ENCODE data around the gene CIDEB. TPM values are rescaled to one million over a fixed set of nuclear protein-coding genes. Genes with fewer than 3 reads are reported as not detected.
A peak's percentile ranks its signal among the peaks of the same experiment; 100 is the strongest.

Gene CIDEB
- total and polyA plus RNA-seq, 9 of the 15 experiments (the other 6 are each of a cell fraction or from before 2014, with no cell fraction given): 0.03 to 0.35 (median 0.09) TPM; not detected in 3

DNA sequence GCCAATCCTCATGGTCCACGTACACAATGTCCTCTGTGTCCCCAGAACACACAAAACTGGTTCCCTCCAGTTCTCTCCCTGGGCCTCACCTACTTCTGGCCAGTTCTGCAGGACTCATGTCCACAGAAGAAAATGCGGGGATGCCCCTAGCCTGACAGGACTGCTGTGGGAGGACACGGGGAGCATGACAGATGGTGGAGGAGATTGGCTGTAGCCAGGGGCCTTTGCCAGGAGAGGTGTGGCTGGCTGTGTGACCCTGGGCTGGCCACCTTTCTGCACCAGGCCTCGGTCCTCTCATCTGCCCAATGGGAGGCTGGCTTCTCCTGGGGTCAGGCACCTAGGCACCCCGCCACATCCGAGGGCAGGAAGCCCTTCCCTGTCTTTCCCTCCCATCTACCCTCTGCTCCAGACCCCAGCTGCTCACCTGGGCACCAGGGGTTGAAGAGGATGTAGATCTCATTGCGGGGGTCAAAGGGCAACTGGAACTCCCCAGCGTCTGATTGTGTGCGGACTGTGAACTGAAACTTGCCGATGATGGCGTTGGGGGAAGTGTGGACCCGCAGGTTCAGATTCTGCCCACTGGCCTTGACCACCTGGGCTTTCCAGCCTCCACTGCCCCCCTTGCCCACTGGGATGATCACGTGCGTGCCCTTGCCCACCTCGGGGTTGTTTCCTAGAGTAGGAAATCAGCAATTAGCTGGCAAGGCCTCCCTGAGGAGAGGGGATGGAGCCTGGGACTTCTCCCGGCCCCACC lies 47.6 kb downstream of the CIDEB start:
- Histone ChIP-seq H3K4me3 (no peak overlapping the region), H3K9ac (ENCODE audit: insufficient read depth in 1 of 2, low read depth in 2 of 2, low read length in 2 of 2) (peak overlapping the region in 1 of 2 experiments; percentile 64; a peak in 2 of 4 replicates), H3K27me3 (ENCODE audit: control insufficient read depth in 2 of 2, insufficient read depth in 2 of 2, low read length in 2 of 2) (no peaks in the 10 kb centered on the region), H3K36me3 (ENCODE audit: control insufficient read depth, insufficient read depth, low read length) (no peaks in the 10 kb centered on the region; the same call in 2 of the 3 replicates), H3K4me2 (ENCODE audit: insufficient read depth, low read length) (no peak overlapping the region), H3K9me3 (replicated peaks; ENCODE audit: control insufficient read depth, insufficient read depth, low read depth, low read length) (no peaks in the 10 kb centered on the region), H3K27ac (ENCODE audit: extremely low read depth, low read depth, low read length) (no peak overlapping the region), H3K79me2 (ENCODE audit: control insufficient read depth, insufficient read depth, low read length) (no peaks in the 10 kb centered on the region), H3K9me1 (ENCODE audit: control insufficient read depth, insufficient read depth, low read length) (no peaks in the 10 kb centered on the region), H3K4me1 (replicated peaks in 1 of 2; ENCODE audit: control insufficient read depth in 2 of 2, insufficient read depth in 2 of 2, low read length in 2 of 2) (peaks cover 20 to 68% of the 10 kb centered on the region in 2 experiments; a peak in 4 of 5 replicates), H2AFZ (ENCODE audit: low read depth, low read length) (no peak overlapping the region), H4K20me1 (replicated peaks; ENCODE audit: control insufficient read depth, insufficient read depth, low read length) (no peaks in the 10 kb centered on the region)
- no peak for FAIRE-seq
- no TSS peak for BruUV-seq (replicated peaks)
- in situ Hi-C loops (cut with MboI) (no loop called here), intact Hi-C loops (cut with micrococcal nuclease) (no loop called here)
- DNase-seq (ENCODE audit: extremely low read depth in 1 of 4, low spot score in 3 of 4): peak in 1 of 4 experiments; percentile 16
- ChIA-PET POLR2A (interaction anchor here (0.6 kb wide), 1 partner anchor 181 kb away, joined by 3 read pairs; no protein-coding TSS in a partner anchor), CTCF (ENCODE audit: low intra/inter-chr PET ratio) (no interaction called here)
- WGBS (ENCODE audit: insufficient coverage, low coverage, missing lambda C conversion rate): 54% methylated on average over 11 of the region's 16 CpGs
- no peak for ATAC-seq
- TF ChIP-seq NR2C1 (IDR thresholded peaks at IDR 0.05): 0 out of 2 replicates have a peak, but pooled peaks have one; percentile 18
- TF ChIP-seq NR2C1 (tag; IDR thresholded peaks at IDR 0.05): no peak
- TF ChIP-seq KDM2B (CRISPR knock-in tag; IDR thresholded peaks at IDR 0.05): no peak
- TF ChIP-seq ZNF436 (CRISPR knock-in tag; IDR thresholded peaks at IDR 0.05): no peak

Measured in K562 (cell line).